Adrenal gland (tissue), 19 donors: ENCODE data around the gene AKT1S1. TPM values are rescaled to one million over a fixed set of nuclear protein-coding genes. Genes with fewer than 3 reads are reported as not detected.
"Not testable (repeated sequence)": the region's sequence is repeated elsewhere in the genome, so short reads cannot be mapped to it uniquely, and the experiment has no call there.

ENCODE experiments used
- DNase-seq, 7 donors: peaks; one replicate each; pipeline ENCODE4 v3.0.0-alpha.2; 2019 to 2020
- H3K27ac ChIP-seq, 5 donors: fragments of 200-600 bp; sonication (generic) in 4 of 5; 1 replicate in 3 of 5; 2 replicates in 2 of 5; pipeline versions ENCODE4 v1.5.1 to v1.8.0; 2016 to 2020; ENCODE audit warnings: mild to moderate bottlenecking in 1 of 5
- H3K27me3 ChIP-seq: fragments of 200-600 bp; 2 replicates; pipeline ENCODE4 v1.8.0; 2021
- H3K36me3 ChIP-seq, 2 donors: fragments of 200-600 bp; replicated peaks in 1 of 2; 1 replicate in 1 of 2; 2 replicates in 1 of 2; pipeline versions ENCODE4 v1.5.1 to v1.8.0; 2018 to 2022
- H3K4me1 ChIP-seq, 2 donors: fragments of 200-600 bp; replicated peaks in 1 of 2; 1 replicate in 1 of 2; 2 replicates in 1 of 2; pipeline versions ENCODE4 v1.5.1 to v1.8.0; 2018 to 2021
- H3K4me3 ChIP-seq, 4 donors: fragments of 200-600 bp; sonication (generic) in 3 of 4; one replicate each; pipeline ENCODE4 v1.5.1; 2016 to 2018
- H3K9me3 ChIP-seq, 3 donors: fragments of 200-600 bp; sonication (generic) in 1 of 3; replicated peaks in 1 of 3; 1 replicate in 2 of 3; 2 replicates in 1 of 3; pipeline versions ENCODE4 v1.5.1 to v1.8.0; 2016 to 2021
- CTCF ChIP-seq, 6 experiments: fragments of 450-650 bp in 4 of 6; fragments of 200-600 bp in 2 of 6; sonication (generic) in 1 of 6; IDR thresholded peaks; 1 replicate in 5 of 6; 2 replicates in 1 of 6; pipeline versions ENCODE4 v1.5.1 to v1.8.0; 2016 to 2021; ENCODE audit warnings: antibody characterized with exemption in 6 of 6, mild to moderate bottlenecking in 2 of 6, moderate library complexity in 1 of 6
- POLR2A ChIP-seq, 2 donors: fragments of 450-650 bp; IDR thresholded peaks; one replicate each; pipeline ENCODE4 v1.6.1; 2017; ENCODE audit warnings: antibody characterized with exemption in 2 of 2, mild to moderate bottlenecking in 2 of 2, moderate library complexity in 1 of 2
- WGBS, 4 donors: extraction: QIAGEN DNeasy Blood & Tissue Kit in 2 of 4; methylation state at CpG; one replicate each; pipeline versions ENCODE4 v1.1.5 to v1.1.7; 2013 to 2017; 5-methylcytosine and 5-hydroxymethylcytosine counted together
- intact Hi-C, 2 donors: fragments of 100-400 bp; cut with DNase I; formaldehyde crosslinking; loops; one replicate each; pipeline versions ENCODE4 v1.14.1 to v1.15.0; 2022 to 2023
- long read RNA-seq, 10 donors: library from polyadenylated mRNA in 3 of 10; unstranded in 2 of 10; stranded (forward) in 1 of 10; transcript quantifications; one replicate each; pipeline ENCODE4 v2.0.0 and lab custom pipeline, GENCODE V29; 2021 to 2026
- polyA plus RNA-seq, 3 donors: library from polyadenylated mRNA; stranded (reverse); fragments of 200-250 nt in 2 of 3; fragments of 350-450 nt in 1 of 3; fragmentation: Illumina TruSeq in 1 of 3; extraction: RNeasy Lipid Tissue Mini Kit (QIAGEN cat#74804) in 1 of 3; gene quantifications; one replicate each; pipeline ENCODE4 v1.2.3, GENCODE V29; 2013 to 2014
- total RNA-seq, 9 donors: library from RNA; depleted of rRNA in 4 of 9; stranded (reverse); fragments of >200 nt in 4 of 9; fragments of 120-200 nt in 1 of 9; fragmentation: NEBNext Ultra II Directional in 1 of 9; extraction: Animal tissue kit (Norgen Biotek cat#: 25700) in 1 of 9; gene quantifications; one replicate each; pipeline versions ENCODE4 v1.1.0 to v1.2.4, GENCODE V29; 2013 to 2023
- donor health status: healthy with polysubstance abuse.
- donor health status: Bipolar disorder and iron deficiency.
- donor health status: DM: yes; HTN: yes; CAD: no.
- donor health status: DM: no; HTN: no; CAD: no.
- donor health status: DM: no; HTN: no; CAD: no.
- donor health status: DM: yes; HTN: yes; CAD: no.

AKT1S1 gene
- total RNA-seq (10 to 100 TPM; 19.8 to 70.3 (median 36.5) TPM), polyA plus RNA-seq (10 to 100 TPM; 66.0 to 89.6 (median 75.8) TPM)
- long read RNA-seq, donor 1, transcript AKT1S1-207 (5 exons, 3,075 nt) = minor isoform, 8 of 43 reads
- long read RNA-seq, donor 1, transcript AKT1S1-205 (4 exons, 3,640 nt) = major isoform, 14 of 43 reads
- long read RNA-seq, donor 1, partial matches to known transcripts = 19 of 43 reads
- long read RNA-seq, donor 1, other reads (novel, unspliced or antisense) = 0 of 43 reads
- long read RNA-seq, donor 2, transcript AKT1S1-205 (4 exons, 3,640 nt) = minor isoform, 5 of 56 reads
- long read RNA-seq, donor 2, transcript AKT1S1-207 (5 exons, 3,075 nt) = major isoform, 10 of 56 reads
- long read RNA-seq, donor 2, partial matches to known transcripts = 38 of 56 reads
- long read RNA-seq, donor 2, other reads (novel, unspliced or antisense) = 0 of 56 reads
- long read RNA-seq, donor 3, transcript AKT1S1-207 (5 exons, 3,075 nt) = minor isoform, 5 of 13 reads
- long read RNA-seq, donor 3, transcript AKT1S1-205 (4 exons, 3,640 nt) = major isoform, 8 of 13 reads
- long read RNA-seq, donor 3, partial matches to known transcripts = 0 of 13 reads
- long read RNA-seq, donor 3, other reads (novel, unspliced or antisense) = 0 of 13 reads
- long read RNA-seq, donor 4, partial matches to known transcripts = 1 of 16 reads
- long read RNA-seq, donor 4, other reads (novel, unspliced or antisense) = 11 of 16 reads
- long read RNA-seq, donor 5, transcript AKT1S1-207 (5 exons, 3,075 nt) = major isoform, 42 of 72 reads
- long read RNA-seq, donor 5, transcript AKT1S1-205 (4 exons, 3,640 nt) = minor isoform, 7 of 72 reads
- long read RNA-seq, donor 5, partial matches to known transcripts = 15 of 72 reads
- long read RNA-seq, donor 5, other reads (novel, unspliced or antisense) = 4 of 72 reads
- long read RNA-seq, donor 6, partial matches to known transcripts = 0 of 2 reads
- long read RNA-seq, donor 6, other reads (novel, unspliced or antisense) = 2 of 2 reads
- long read RNA-seq, donor 7, transcript AKT1S1-207 (5 exons, 3,075 nt) = major isoform, 6 of 38 reads
- long read RNA-seq, donor 7, transcript AKT1S1-205 (4 exons, 3,640 nt) = major isoform, 6 of 38 reads
- long read RNA-seq, donor 7, partial matches to known transcripts = 26 of 38 reads
- long read RNA-seq, donor 7, other reads (novel, unspliced or antisense) = 0 of 38 reads
- long read RNA-seq, donor 8, transcript AKT1S1-207 (5 exons, 3,075 nt) = minor isoform, 13 of 64 reads
- long read RNA-seq, donor 8, transcript AKT1S1-205 (4 exons, 3,640 nt) = major isoform, 15 of 64 reads
- long read RNA-seq, donor 8, partial matches to known transcripts = 33 of 64 reads
- long read RNA-seq, donor 8, other reads (novel, unspliced or antisense) = 0 of 64 reads
- long read RNA-seq, donor 9, transcript AKT1S1-207 (5 exons, 3,075 nt) = minor isoform, 7 of 24 reads
- long read RNA-seq, donor 9, transcript AKT1S1-205 (4 exons, 3,640 nt) = major isoform, 10 of 24 reads
- long read RNA-seq, donor 9, partial matches to known transcripts = 6 of 24 reads
- long read RNA-seq, donor 9, other reads (novel, unspliced or antisense) = 0 of 24 reads
- long read RNA-seq, donor 10, transcript AKT1S1-207 (5 exons, 3,075 nt) = major isoform, 5 of 24 reads
- long read RNA-seq, donor 10, transcript AKT1S1-205 (4 exons, 3,640 nt) = major isoform, 5 of 24 reads
- long read RNA-seq, donor 10, partial matches to known transcripts = 14 of 24 reads
- long read RNA-seq, donor 10, other reads (novel, unspliced or antisense) = 0 of 24 reads

- Histone ChIP-seq H3K9me3 (no peaks in the 10 kb centered on the region), H3K27ac (peak within 1 kb of the TSS; percentile 92 to 99 (median 99)), H3K27me3 (no peaks in the 10 kb centered on the region), H3K4me1 (peaks cover 16 to 26% of the 10 kb centered on the region in 2 donors), H3K4me3 (peak within 1 kb of the TSS; percentile 84 to 95 (median 90)), H3K36me3 (peaks cover 0 to 35% of the 10 kb centered on the region in 2 donors)
- DNase-seq = peak; percentile 98 to 100 (median 100)
- intact Hi-C loops = no loop called here
- TF ChIP-seq POLR2A (IDR thresholded peaks at IDR 0.05) (peak; percentile 88 to 91), CTCF (IDR thresholded peaks at IDR 0.05) (no peak)
- 0% methylated on average over 24 to 61 of the region's 61 CpGs for WGBS, 4 donors
Measured at GRCh38 chr19:49877020-49877878, at the start of gene AKT1S1, which contains the start of gene TBC1D17. TSS of gene AKT1S1 (minus strand) at chr19:49877355. CDS start at chr19:49873295, 4,060 bp downstream. TSS of gene TBC1D17 (plus strand) at chr19:49877702. CDS start at chr19:49877724, 22 bp downstream.

DNA sequence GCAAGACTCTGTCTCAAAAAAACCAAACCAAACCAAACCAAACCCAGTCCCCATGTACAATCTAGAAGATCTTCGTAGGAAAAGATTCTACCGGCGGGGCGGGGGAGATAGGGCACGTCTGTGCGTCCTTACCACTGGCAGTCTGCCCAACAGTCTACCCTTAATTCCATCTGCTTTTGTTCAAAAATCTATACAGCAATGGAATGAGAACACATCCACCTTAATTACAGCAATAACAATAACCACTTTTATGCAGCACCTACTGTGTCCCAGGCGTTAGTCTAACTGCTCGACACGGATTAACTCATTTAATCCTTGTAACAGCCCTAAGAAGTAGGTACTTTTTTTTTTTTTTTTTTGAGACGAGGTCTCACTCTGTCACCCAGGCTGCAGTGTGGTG is 49.4 kb upstream of the AKT1S1 start:
- H3K36me3 ChIP-seq = peaks cover 0 to 29% of the 10 kb centered on the region in 2 donors
- no peak for TF ChIP-seq CTCF (IDR thresholded peaks at IDR 0.05)
- TF ChIP-seq POLR2A (IDR thresholded peaks at IDR 0.05) = no peak
- 93 to 98% (median 95%) methylated on average over 10 of the region's 10 CpGs for WGBS, 4 donors

DNA sequence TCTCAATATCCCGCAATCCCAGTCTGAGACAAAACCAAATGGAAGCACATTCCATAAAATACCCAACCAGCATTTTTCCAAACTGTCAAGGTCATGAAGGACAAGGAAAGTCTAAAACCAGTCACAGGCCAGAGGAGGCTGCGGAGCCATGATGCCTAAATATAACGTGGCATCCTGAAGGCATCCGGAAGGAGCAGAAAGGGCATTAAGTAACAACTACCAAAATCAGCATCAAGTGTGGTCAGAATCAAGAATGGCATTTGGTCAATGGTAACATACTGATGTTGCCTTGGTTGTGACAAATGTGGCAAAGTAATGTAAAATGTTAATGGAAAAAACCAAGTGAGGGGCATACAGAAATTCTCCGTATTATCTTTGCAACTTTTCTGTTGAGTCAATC is 48.3 kb upstream of the AKT1S1 start:
- peaks cover 0 to 29% of the 10 kb centered on the region in 2 donors for H3K36me3 ChIP-seq
- H3K4me1 ChIP-seq = peaks cover 21 to 47% of the 10 kb centered on the region in 2 donors

More for the DNA sequence above, 49.4 kb upstream of the AKT1S1 start:
- Histone ChIP-seq H3K27ac (no peak overlapping the region), H3K4me3 (no peak overlapping the region), H3K9me3 (no peaks in the 10 kb centered on the region), H3K27me3 (no peaks in the 10 kb centered on the region), H3K4me1 (peaks cover 21 to 47% of the 10 kb centered on the region in 2 donors)
- intact Hi-C loops = no loop called here
- no peak for DNase-seq

DNA sequence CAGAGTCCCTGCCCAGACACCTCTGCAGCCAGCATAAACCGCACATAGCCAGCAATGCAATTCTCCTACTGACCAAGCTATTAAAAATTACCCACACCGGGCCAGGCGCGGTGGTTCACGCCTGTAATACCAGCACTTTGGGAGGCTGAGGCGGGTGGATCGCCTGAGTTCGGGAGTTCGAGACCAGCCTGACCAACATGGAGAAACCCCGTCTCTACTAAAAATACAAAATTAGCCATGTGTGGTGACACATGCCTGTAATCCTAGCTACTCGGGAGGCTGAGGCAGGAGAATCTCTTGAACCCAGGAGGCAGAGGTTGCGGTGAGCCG is 47.7 kb upstream of the AKT1S1 start:
- H3K27me3 ChIP-seq, DNase-seq, intact Hi-C loops, H3K4me3 ChIP-seq, H3K9me3 ChIP-seq, H3K27ac ChIP-seq: not testable (repeated sequence)
- Histone ChIP-seq H3K36me3 (peaks cover 0 to 29% of the 10 kb centered on the region in 2 donors), H3K4me1 (peaks cover 21 to 43% of the 10 kb centered on the region in 2 donors)
- 93 to 100% (median 95%) methylated on average over 12 to 13 of the region's 13 CpGs for WGBS, 4 donors

More for the DNA sequence above, 48.3 kb upstream of the AKT1S1 start:
- DNase-seq = no peak
- WGBS, 4 donors = 94 to 96% (median 94%) methylated on average over 5 of the region's 5 CpGs
- no peak for TF ChIP-seq CTCF (IDR thresholded peaks at IDR 0.05)
- TF ChIP-seq POLR2A (IDR thresholded peaks at IDR 0.05) = no peak
- H3K4me3 ChIP-seq = no peak overlapping the region
- H3K9me3 ChIP-seq = no peaks in the 10 kb centered on the region
- intact Hi-C loops = no loop called here
- H3K27ac ChIP-seq = no peak overlapping the region
- no peaks in the 10 kb centered on the region for H3K27me3 ChIP-seq
